ENCODE results near the gene SLC35C1. TPM values are rescaled to one million over a fixed set of nuclear protein-coding genes. Genes with fewer than 3 reads are reported as not detected.

Gene SLC35C1
- total and polyA plus RNA-seq, 2 of the 8 experiments (the other 6 are each of a cell fraction or from before 2014, with no cell fraction given): 4.6 to 10.6 TPM

- H4K91ac ChIP-seq (replicated peaks; ENCODE audit: insufficient read length, low read length): no peak overlapping the region
- no peaks in the 10 kb centered on the region for H3K79me1 ChIP-seq (ENCODE audit: low read depth, low read length)
- no peak overlapping the region for H2BK5ac ChIP-seq (ENCODE audit: low read depth, low read length)
- H3K14ac ChIP-seq (ENCODE audit: insufficient read length): no peak overlapping the region
- no peaks in the 10 kb centered on the region for H3K27me3 ChIP-seq (replicated peaks in 1 of 4; ENCODE audit: control insufficient read depth in 3 of 4, extremely low read depth in 1 of 4, insufficient read depth in 3 of 4, low read length in 3 of 4)
- H3K4ac ChIP-seq (replicated peaks; ENCODE audit: insufficient read length, low read depth, low read length): no peak overlapping the region
- no peak overlapping the region for H2BK120ac ChIP-seq (replicated peaks; ENCODE audit: low read depth, low read length)
- no peak overlapping the region for H3K9ac ChIP-seq (replicated peaks in 1 of 4; ENCODE audit: extremely low read depth in 1 of 4, low read depth in 3 of 4, low read length in 3 of 4)
- no peak overlapping the region for H4K5ac ChIP-seq (ENCODE audit: insufficient read length, low read depth, low read length)
- no peak for TF ChIP-seq CHD1 (IDR thresholded peaks at IDR 0.05; ENCODE audit: low read depth, low read length)
- H3K4me3 ChIP-seq (ENCODE audit: extremely low read depth in 1 of 4, insufficient read depth in 2 of 4, low read depth in 3 of 4, low read length in 4 of 4): no peak overlapping the region
- CTCF ChIA-PET (ENCODE audit: partially characterized antibody): interaction anchor here (0.6 to 8.6 kb wide), 8 partner anchors 12 to 510 kb away, joined by 3 to 90 read pairs (median 4); no protein-coding TSS in a partner anchor
- no peak overlapping the region for H2BK15ac ChIP-seq (ENCODE audit: low read length)
- WGBS, 2 experiments (ENCODE audit: extremely low coverage in 1 of 2, insufficient coverage in 1 of 2, insufficient read length in 1 of 2, insufficient replicate concordance in 2 of 2, low coverage in 1 of 2, low lambda C conversion rate in 2 of 2, missing lambda C conversion rate in 1 of 2): 96% methylated on average over 5 of the region's 5 CpGs; no CpG with 5 or more reads in 1 of the 2 experiments
- H3K9me3 ChIP-seq (ENCODE audit: insufficient read depth in 2 of 2, low read depth in 1 of 2, low read length in 1 of 2): no peaks in the 10 kb centered on the region
- no peak overlapping the region for H3K18ac ChIP-seq (ENCODE audit: extremely low read depth, low read length)
- H3K23ac ChIP-seq (ENCODE audit: insufficient read length): no peak overlapping the region
- H3K79me2 ChIP-seq (ENCODE audit: control insufficient read depth in 1 of 2, insufficient read depth in 2 of 2, low read length in 2 of 2): no peaks in the 10 kb centered on the region
- H3K4me1 ChIP-seq (replicated peaks in 1 of 4; ENCODE audit: control insufficient read depth in 3 of 4, insufficient read depth in 4 of 4, low read length in 3 of 4): peaks cover 6 to 20% (median 15%) of the 10 kb centered on the region in 4 experiments; a peak in 6 of 7 replicates
- no peak overlapping the region for H3K27ac ChIP-seq (ENCODE audit: low read depth, low read length)
- H3K36me3 ChIP-seq (ENCODE audit: control insufficient read depth in 2 of 4, insufficient read depth in 4 of 4, low read length in 3 of 4): peaks cover 3 to 27% (median 9%) of the 10 kb centered on the region in 4 experiments; a peak in 5 of 8 replicates
- H2AFZ ChIP-seq (ENCODE audit: low read length): no peak overlapping the region
- DNase-seq (ENCODE audit: low read depth in 1 of 2, low spot score in 2 of 2) (no peak), FAIRE-seq (no peak)
- H2BK20ac ChIP-seq (ENCODE audit: low read length): no peak overlapping the region
- H3K56ac ChIP-seq (replicated peaks; ENCODE audit: insufficient read length, low read depth, low read length): no peak overlapping the region
- H3K4me2 ChIP-seq (ENCODE audit: insufficient read depth in 1 of 2, low read depth in 2 of 2, low read length in 2 of 2): no peak overlapping the region
- no peaks in the 10 kb centered on the region for H4K20me1 ChIP-seq (replicated peaks in 1 of 2; ENCODE audit: control insufficient read depth in 1 of 2, insufficient read depth in 2 of 2, low read length in 2 of 2)
- H2AK5ac ChIP-seq (ENCODE audit: low read depth, low read length): no peak overlapping the region
- no peak overlapping the region for H2BK12ac ChIP-seq (ENCODE audit: low read depth, low read length)
- POLR2A ChIA-PET (ENCODE audit: partially characterized antibody): interaction anchor here (4.7 kb wide), 1 partner anchor 13 kb away, joined by 17 read pairs; the partner anchor contains the start of gene CRY2
- H4K8ac ChIP-seq (ENCODE audit: extremely low read depth, insufficient read depth, low read length): no peak overlapping the region
- H3K23me2 ChIP-seq (ENCODE audit: low read depth, low read length): no peaks in the 10 kb centered on the region
Observed at GRCh38 chr11:45860348-45860747, 55.4 kb downstream of the SLC35C1 start.

Data from H1 (cell line).